HG02938 (cell line): ENCODE measurements around the gene NAA25.
"Not testable (repeated sequence)": the region's sequence is repeated elsewhere in the genome, so short reads cannot be mapped to it uniquely, and the experiment has no call there.

ENCODE experiments used
- ATAC-seq: cut with Tn5 transposase; IDR thresholded peaks from one replicate; pipeline ENCODE4 v1.9.1; 2021; ENCODE audit warnings: mild to moderate bottlenecking, moderate library complexity; ENCODE audit not compliant: unreplicated experiment

The NAA25 gene

GRCh38 chr12:112117685-112118084 lies 9.1 kb upstream of the NAA25 start:
- ATAC-seq = no peak

GRCh38 chr12:112116232-112117060 lies 7.9 kb upstream of the NAA25 start:
- no peak for ATAC-seq

GRCh38 chr12:112115259-112116045 lies 6.9 kb upstream of the NAA25 start:
- no peak for ATAC-seq

- ATAC-seq = no peak
These were observed 4.0 kb upstream of the NAA25 start for GRCh38 chr12:112112409-112113133.

GRCh38 chr12:112111931-112112330 lies 3.3 kb upstream of the NAA25 start:
- ATAC-seq = no peak

- ATAC-seq = not testable (repeated sequence)
These were observed 2.4 kb upstream of the NAA25 start for GRCh38 chr12:112110787-112111662.

- ATAC-seq = no peak
These were observed 1.0 kb downstream of the NAA25 start for GRCh38 chr12:112107306-112108201.

GRCh38 chr12:112105891-112106290 lies 2.7 kb downstream of the NAA25 start:
- no peak for ATAC-seq

GRCh38 chr12:112103758-112104503 lies 4.7 kb downstream of the NAA25 start:
- ATAC-seq = no peak

- not testable (repeated sequence) for ATAC-seq
These were observed 5.8 kb downstream of the NAA25 start for GRCh38 chr12:112102746-112103145.

- no peak for ATAC-seq
These were observed 6.5 kb downstream of the NAA25 start for GRCh38 chr12:112102127-112102526.

GRCh38 chr12:112100500-112100899 lies 8.1 kb downstream of the NAA25 start:
- ATAC-seq = not testable (repeated sequence)

GRCh38 chr12:112097641-112098040 lies 10.9 kb downstream of the NAA25 start:
- no peak for ATAC-seq

GRCh38 chr12:112096667-112097066 lies 11.9 kb downstream of the NAA25 start:
- no peak for ATAC-seq

GRCh38 chr12:112096070-112096469 lies 12.5 kb downstream of the NAA25 start:
- ATAC-seq = peak; percentile 90

- no peak for ATAC-seq
These were observed 17.0 kb downstream of the NAA25 start for GRCh38 chr12:112091563-112091962.

GRCh38 chr12:112087851-112088250 lies 20.7 kb downstream of the NAA25 start:
- ATAC-seq = no peak

- ATAC-seq = no peak
These were observed 21.3 kb downstream of the NAA25 start for GRCh38 chr12:112087055-112087850.
